ENCODE results near the gene ATP4A. TPM values are rescaled to one million over a fixed set of nuclear protein-coding genes. Genes with fewer than 3 reads are reported as not detected.

Gene ATP4A
- total and polyA plus RNA-seq, 8 donors: 9.8 to 890 (median 301) TPM

GRCh38 chr19:35561436-35561835, 2.0 kb downstream of the ATP4A start:
- no peak overlapping the region for H3K27ac ChIP-seq
- H3K4me1 ChIP-seq: peaks cover 8 to 17% (median 12%) of the 10 kb centered on the region in 4 donors
- no peaks in the 10 kb centered on the region for H3K36me3 ChIP-seq
- intact Hi-C loops (cut with DNase I; ENCODE audit: low total_unique reads): no loop called here
- DNase-seq: no peak
- no peak for TF ChIP-seq EP300 (IDR thresholded peaks at IDR 0.05)
- no peaks in the 10 kb centered on the region for H3K9me3 ChIP-seq
- peak overlapping the region in 1 of 4 donors; percentile 17 for H3K4me3 ChIP-seq
- peaks cover 12 to 87% (median 50%) of the 10 kb centered on the region in 3 donors for H3K27me3 ChIP-seq
- WGBS, 5 donors: 70 to 78% (median 76%) methylated on average over 6 of the region's 6 CpGs

GRCh38 chr19:35560677-35561076, 2.8 kb downstream of the ATP4A start:
- peak in 1 of 2 donors; percentile 1 for DNase-seq
- Histone ChIP-seq H3K9me3 (no peaks in the 10 kb centered on the region), H3K4me3 (peak overlapping the region in 1 of 4 donors; percentile 39), H3K27ac (no peak overlapping the region), H3K4me1 (peaks cover 8 to 17% (median 12%) of the 10 kb centered on the region in 4 donors), H3K27me3 (peaks cover 12 to 89% (median 50%) of the 10 kb centered on the region in 3 donors), H3K36me3 (no peaks in the 10 kb centered on the region)
- intact Hi-C loops (cut with DNase I; ENCODE audit: low total_unique reads): no loop called here
- 41 to 64% (median 56%) methylated on average over 6 of the region's 6 CpGs for WGBS, 5 donors
- TF ChIP-seq POLR2A (IDR thresholded peaks at IDR 0.05) (no peak), POLR2AphosphoS5 (IDR thresholded peaks at IDR 0.05) (no peak), CTCF (IDR thresholded peaks at IDR 0.05) (no peak), EP300 (IDR thresholded peaks at IDR 0.05) (no peak)

GRCh38 chr19:35560271-35560670, 3.2 kb downstream of the ATP4A start:
- DNase-seq: no peak
- Histone ChIP-seq H3K27me3 (peaks cover 12 to 86% (median 50%) of the 10 kb centered on the region in 3 donors), H3K36me3 (no peaks in the 10 kb centered on the region), H3K27ac (no peak overlapping the region), H3K4me1 (peaks cover 8 to 17% (median 12%) of the 10 kb centered on the region in 4 donors), H3K4me3 (peak overlapping the region in 1 of 4 donors; percentile 39), H3K9me3 (no peaks in the 10 kb centered on the region)
- WGBS, 5 donors: 81 to 90% (median 86%) methylated on average over 16 to 18 of the region's 18 CpGs
- intact Hi-C loops (cut with DNase I; ENCODE audit: low total_unique reads): no loop called here
- TF ChIP-seq EP300 (IDR thresholded peaks at IDR 0.05) (no peak), POLR2AphosphoS5 (IDR thresholded peaks at IDR 0.05) (no peak), POLR2A (IDR thresholded peaks at IDR 0.05) (no peak), CTCF (IDR thresholded peaks at IDR 0.05) (no peak)

- H3K4me1 ChIP-seq: peaks cover 8 to 17% (median 12%) of the 10 kb centered on the region in 4 donors
- DNase-seq: peak in 1 of 2 donors; percentile 1
- H3K27me3 ChIP-seq: peaks cover 12 to 81% (median 48%) of the 10 kb centered on the region in 3 donors
- no peaks in the 10 kb centered on the region for H3K36me3 ChIP-seq
- 84 to 90% (median 86%) methylated on average over 21 to 23 of the region's 23 CpGs for WGBS, 5 donors
- intact Hi-C loops (cut with DNase I; ENCODE audit: low total_unique reads): no loop called here
- H3K9me3 ChIP-seq: no peaks in the 10 kb centered on the region
- no peak overlapping the region for H3K27ac ChIP-seq
- H3K4me3 ChIP-seq: peak overlapping the region in 1 of 4 donors; percentile 39
- no peak for TF ChIP-seq POLR2AphosphoS5 (IDR thresholded peaks at IDR 0.05)
- no peak for TF ChIP-seq EP300 (IDR thresholded peaks at IDR 0.05)
- TF ChIP-seq CTCF (IDR thresholded peaks at IDR 0.05): no peak
- no peak for TF ChIP-seq POLR2A (IDR thresholded peaks at IDR 0.05)
Observed at GRCh38 chr19:35559781-35560180, 3.7 kb downstream of the ATP4A start.

- no peak for TF ChIP-seq CTCF (IDR thresholded peaks at IDR 0.05)
- no peak for TF ChIP-seq POLR2AphosphoS5 (IDR thresholded peaks at IDR 0.05)
- Histone ChIP-seq H3K4me3 (peak overlapping the region in 1 of 4 donors; percentile 39), H3K9me3 (no peaks in the 10 kb centered on the region), H3K27me3 (peaks cover 12 to 76% (median 44%) of the 10 kb centered on the region in 3 donors), H3K4me1 (peaks cover 8 to 17% (median 12%) of the 10 kb centered on the region in 4 donors), H3K27ac (no peak overlapping the region), H3K36me3 (no peaks in the 10 kb centered on the region)
- peak in 1 of 2 donors; percentile 21 for DNase-seq
- intact Hi-C loops (cut with DNase I; ENCODE audit: low total_unique reads): no loop called here
- 33 to 57% (median 46%) methylated on average over 9 to 11 of the region's 11 CpGs for WGBS, 5 donors
Observed at GRCh38 chr19:35559281-35559659, 4.2 kb downstream of the ATP4A start.

Data from stomach (tissue), 9 donors.